GM19372 (cell line): ENCODE measurements around the gene GRAMD1B.
"Not testable (repeated sequence)": the region's sequence is repeated elsewhere in the genome, so short reads cannot be mapped to it uniquely, and the experiment has no call there.

ENCODE experiments used
- ATAC-seq: cut with Tn5 transposase; IDR thresholded peaks from one replicate; pipeline ENCODE4 v1.9.1; 2021; ENCODE audit warnings: mild to moderate bottlenecking, low read depth, moderate library complexity; ENCODE audit not compliant: unreplicated experiment

GRAMD1B gene

GRCh38 chr11:123439616-123440015 is 9.5 kb downstream of the GRAMD1B start:
- ATAC-seq, result no peak

DNA sequence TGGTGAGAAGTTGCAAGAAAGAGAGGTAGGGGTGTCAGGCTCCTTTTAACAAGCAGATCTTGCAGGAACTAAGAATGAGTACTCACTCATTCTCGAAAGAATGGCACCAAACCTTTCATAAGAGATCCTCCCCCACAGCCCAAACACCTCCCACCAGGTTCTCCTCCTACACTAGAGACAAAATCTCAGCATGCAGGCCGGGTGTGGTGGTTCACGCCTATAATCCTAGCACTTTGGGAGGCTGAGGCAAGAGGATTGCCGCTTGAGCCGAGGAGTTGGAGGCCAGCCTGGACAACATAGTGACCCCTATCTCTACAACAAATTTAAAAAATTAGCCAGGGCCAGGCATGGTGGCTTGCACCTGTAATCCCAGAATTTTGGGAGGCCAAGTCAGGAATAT is 11.1 kb downstream of the GRAMD1B start:
- ATAC-seq, result no peak

DNA sequence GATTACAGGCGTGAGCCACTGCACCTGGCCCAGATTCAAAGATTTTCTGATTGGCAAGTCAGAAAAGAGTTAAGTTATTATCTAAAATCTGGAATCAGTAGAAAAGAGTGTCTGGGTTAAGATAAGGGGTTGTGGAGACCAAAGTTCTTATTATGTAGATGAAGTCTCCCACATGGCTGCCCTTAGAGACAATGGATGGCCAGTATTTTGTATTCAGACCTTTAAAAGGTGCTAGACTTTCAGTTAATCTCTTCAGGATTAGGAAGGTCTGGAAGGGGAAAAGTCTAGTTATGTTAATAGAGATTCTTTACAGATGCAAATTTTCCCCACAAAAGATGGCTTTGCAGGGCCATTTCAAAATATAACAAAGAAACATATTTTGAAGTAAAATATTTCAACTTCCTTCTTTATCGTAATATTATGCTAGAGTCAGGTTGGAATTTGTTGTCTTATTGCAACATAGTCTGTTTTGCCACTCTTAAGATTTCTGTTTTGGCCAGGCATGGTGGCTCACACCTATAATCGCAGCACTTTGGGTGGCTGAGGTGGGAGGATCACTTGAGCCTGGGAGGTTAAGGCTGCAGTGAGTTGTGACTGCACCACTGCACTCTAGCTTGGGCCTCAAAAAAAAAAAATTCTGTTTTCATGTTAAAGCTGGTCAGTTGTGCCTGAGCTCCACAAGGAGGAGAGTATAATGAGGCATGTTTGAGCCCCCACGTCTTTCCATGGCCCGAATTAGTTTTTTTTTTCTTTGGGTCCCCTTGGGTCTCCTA is 14.0 kb downstream of the GRAMD1B start:
- ATAC-seq, result no peak

DNA sequence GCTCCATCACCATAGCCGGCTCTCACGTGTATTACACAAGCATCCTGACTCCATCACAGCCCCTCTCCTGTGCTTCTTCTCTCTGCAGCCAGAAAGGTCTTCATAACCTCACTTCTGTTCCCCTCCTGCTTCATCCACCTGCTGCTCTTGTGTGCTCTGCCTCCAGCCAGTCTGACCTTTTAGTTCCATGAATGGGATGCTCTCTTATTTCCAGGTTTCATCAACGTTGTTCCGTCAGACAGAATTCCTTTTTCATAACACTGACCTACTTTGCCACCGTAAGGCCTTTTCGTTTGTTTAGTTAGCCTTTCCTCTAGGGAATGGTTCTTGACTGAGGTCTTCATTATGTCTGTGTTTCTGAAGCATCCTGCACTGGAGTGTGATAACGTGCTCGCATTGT is 18.8 kb downstream of the GRAMD1B start:
- no peak for ATAC-seq

- ATAC-seq, result no peak
Observed at GRCh38 chr11:123449436-123449835, 19.4 kb downstream of the GRAMD1B start.

DNA sequence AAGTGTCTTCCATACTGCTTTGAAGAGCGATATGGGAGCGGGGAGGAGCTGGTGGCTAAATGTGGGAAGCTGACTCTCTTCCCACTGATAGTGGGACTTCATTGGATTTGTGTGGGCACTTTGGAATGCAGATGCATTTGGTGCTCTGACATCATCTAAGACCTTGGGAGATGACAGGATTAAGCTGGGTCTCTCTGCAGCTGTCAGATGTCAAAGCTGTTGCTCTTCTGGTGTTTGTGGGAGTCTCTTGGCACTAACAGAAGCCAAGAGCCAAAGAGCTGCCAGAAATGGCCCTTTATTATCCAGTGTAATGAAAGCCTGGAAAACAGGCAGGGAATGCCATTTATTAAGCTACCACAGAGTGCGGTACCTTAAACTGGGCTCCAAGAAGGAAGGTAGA is 20.6 kb downstream of the GRAMD1B start:
- no peak for ATAC-seq

GRCh38 chr11:123451183-123451781 is 21.2 kb downstream of the GRAMD1B start:
- no peak for ATAC-seq

- no peak for ATAC-seq
Observed at GRCh38 chr11:123452794-123453193, 22.7 kb downstream of the GRAMD1B start.

DNA sequence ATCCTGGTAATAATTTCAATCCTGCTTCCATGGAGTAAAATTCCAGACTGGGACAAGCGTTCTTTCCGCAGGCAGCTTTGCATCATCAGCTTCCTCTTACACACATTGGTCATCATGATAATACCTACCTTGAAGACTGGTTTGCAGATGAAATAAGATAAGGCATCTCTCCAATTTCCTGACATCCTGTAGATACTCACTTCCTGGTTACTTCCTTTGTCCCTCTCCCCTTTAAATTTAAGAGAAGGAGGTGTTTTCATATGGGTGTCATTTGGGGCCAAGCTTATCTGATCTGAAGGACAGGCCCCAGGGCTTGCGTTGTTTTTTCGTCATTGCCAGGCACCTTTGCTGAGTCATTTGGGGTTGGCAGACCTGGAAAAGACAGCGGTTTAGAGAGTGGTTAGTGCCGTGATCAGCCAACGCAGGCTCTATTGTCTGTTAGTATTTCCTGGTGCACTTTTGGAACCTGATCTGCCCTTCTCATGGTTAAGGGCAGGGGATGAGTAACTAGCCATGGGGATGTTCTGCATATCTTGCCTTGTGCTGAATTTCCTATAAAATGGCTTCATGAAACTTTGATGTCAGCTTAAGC is 24.1 kb downstream of the GRAMD1B start:
- ATAC-seq, result no peak

GRCh38 chr11:123454796-123455195 is 24.7 kb downstream of the GRAMD1B start:
- no peak for ATAC-seq

DNA sequence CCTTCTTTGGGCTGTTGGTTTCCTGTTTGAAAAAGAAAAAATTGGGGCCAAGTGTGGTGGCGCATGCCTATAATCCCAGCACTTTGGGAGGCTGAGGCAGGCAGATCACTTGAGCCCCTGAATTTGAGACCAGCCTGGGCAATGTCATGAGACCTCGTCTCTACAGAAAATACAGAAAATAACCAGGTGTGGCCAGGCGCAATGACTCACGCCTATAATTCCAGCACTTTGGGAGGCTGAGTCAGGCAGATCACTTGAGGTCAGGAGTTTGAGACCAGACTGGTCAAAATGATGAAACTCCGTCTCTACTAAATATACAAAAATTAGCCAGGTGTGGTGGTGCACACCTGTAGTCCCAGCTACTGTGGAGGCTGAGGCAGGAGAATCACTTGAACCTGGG is 26.4 kb downstream of the GRAMD1B start:
- ATAC-seq, result not testable (repeated sequence)

DNA sequence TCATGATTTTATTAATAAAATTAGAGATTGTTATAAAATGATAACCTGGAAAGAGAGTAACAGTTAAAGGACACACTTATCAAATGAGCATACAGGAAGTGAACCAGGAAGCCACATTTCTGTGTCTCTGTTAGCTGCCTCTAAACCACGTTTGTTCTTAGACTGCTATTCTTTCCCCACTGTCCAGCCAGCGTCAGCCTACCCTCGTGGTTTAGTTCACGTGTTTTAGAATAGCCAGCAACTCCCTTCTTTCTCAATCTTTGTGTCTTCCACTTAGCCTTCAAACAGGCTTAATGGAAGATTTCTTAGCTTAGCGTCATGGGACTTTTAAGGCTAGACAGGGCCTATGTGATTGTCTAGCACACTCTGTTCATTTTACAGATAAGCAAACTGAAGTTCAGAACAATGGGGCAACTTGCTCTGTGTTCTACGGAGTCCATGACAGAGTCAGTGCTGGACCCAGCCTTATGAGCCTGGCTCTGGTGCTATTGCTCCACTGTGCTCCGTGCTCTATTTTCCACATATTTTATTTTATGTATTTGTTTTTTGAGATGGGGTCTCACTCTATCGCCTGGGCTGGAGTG is 27.2 kb downstream of the GRAMD1B start:
- no peak for ATAC-seq

DNA sequence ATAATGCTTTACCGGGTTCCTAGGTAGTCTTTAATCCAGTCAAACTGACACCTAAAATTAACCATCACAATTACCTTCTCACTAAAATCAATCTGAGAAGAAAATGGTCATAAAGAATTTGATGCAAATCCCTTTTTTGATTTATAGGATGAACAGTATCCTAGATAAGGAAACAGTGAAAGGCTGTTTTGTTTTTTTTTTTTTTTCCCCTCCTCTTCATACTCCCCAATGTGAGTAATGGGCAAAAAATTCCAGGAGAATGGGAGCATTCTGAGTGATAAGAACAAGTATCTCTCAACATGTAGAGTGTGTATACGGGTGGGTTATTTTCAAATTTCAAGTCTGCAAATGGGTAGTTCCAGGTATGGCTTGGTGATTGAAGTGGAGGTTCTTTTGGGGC is 28.4 kb downstream of the GRAMD1B start:
- ATAC-seq, result no peak

DNA sequence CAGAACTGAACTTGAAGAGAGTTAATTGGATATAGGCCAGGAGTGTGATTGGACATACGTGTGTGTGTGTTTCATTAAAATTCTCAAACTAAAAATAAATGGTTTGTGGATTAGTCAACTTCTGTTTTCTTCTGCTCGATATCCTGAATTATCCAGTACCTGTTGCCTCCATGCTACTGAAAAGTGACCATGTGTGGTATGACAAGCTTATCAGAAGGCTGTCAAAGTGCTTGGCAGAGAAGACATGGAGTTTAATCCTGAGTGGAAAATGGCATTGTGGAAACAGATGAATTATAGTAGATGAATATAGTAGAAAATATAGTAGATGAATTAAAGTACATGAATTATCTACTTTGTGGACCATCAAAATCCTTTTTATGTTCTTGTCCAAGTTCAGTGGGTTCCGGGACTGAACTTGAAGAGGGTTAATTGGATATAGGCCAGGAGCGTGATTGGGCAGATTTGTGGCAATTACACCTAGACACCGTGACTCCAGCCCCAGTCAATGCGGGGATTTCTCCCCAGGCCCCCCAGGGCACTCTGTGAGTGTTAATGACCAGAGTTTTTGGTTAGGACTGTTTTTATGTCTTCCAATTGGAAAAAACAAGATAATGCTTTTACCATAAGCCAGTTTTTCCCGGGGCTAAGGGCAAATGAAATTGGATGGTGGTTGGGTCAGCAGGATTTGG is 30.1 kb downstream of the GRAMD1B start:
- no peak for ATAC-seq

- ATAC-seq, result no peak
Observed at GRCh38 chr11:123461164-123461563, 31.1 kb downstream of the GRAMD1B start.

DNA sequence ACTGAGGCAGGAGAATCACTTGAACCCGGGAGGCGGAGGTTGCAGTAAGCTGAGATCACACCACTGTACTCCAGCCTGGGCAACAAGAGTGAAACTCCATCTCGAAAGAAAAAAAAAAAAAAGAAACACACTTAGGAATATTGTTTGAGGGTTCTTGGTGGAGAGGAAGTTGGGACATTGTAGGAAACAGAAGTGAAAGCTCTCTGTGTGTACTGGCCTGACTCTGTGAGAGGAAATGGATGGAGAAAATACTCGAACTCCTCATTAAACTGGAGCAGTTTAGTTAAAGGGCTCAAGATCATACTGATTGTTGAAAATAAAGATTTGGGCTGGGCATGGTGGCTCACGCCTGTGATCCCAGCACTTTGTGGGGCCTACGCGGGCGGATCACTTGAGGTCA is 35.6 kb downstream of the GRAMD1B start:
- not testable (repeated sequence) for ATAC-seq

DNA sequence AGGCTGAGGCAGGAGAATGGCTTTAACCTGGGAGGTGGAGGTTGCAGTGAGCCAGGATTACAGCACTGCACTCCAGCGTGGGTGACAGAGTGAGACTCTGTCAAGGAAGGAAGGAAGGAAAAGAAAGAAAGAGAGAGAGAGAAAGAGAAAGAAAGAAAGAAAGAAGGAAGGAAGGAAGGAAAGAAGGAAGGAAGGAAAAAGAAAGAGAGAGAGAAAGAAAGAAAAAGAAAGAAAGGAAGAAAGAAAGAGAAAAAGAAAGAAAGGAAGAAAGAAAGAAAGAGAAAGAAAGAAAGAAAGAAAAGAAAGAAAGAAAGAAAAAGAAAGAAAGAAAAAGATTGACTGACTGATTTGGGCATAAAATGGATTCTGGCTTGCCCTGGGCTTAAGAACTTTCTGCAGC is 36.1 kb downstream of the GRAMD1B start:
- ATAC-seq, result not testable (repeated sequence)

GRCh38 chr11:123469089-123469488 is 39.0 kb downstream of the GRAMD1B start:
- ATAC-seq, result no peak

GRCh38 chr11:123469586-123469985 is 39.5 kb downstream of the GRAMD1B start:
- ATAC-seq, result no peak

- ATAC-seq, result no peak
Observed at GRCh38 chr11:123470842-123471241, 40.8 kb downstream of the GRAMD1B start.
